Measurements from ENCODE around the gene ZNF740.
"Not testable (repeated sequence)": the region's sequence is repeated elsewhere in the genome, so short reads cannot be mapped to it uniquely, and the experiment has no call there.

The ZNF740 gene

DNA sequence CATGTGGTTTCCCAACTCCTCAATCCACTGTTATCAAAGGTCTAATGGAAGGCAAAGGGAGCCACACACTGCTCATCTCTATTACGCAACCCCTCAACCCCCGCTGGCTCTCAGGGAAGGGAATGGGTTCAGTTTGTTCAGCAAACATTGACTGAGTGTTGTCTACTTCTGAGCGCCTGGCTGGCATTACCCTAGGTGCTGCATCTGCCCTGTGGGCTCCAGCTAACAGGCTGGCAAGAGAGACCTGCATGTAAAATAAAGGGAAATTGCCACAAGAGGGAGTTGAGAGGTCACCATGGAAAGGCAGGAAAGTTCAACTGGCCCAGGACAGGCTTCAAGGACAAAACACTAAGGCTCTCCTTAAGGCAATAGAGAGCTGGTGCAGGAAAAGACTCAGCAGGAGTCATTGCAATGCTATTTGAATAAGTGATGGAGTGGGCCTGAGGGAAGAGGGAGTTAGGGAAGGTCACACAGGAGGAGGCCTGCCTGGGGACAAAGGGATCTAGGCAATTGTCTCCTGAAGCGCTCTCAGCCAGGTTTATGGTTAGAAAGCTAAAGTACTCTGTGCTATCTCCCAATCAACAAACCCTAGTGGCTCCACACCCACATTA, 5.5 kb upstream of the ZNF740 start:
- DNase-seq: peak; percentile 32

DNA sequence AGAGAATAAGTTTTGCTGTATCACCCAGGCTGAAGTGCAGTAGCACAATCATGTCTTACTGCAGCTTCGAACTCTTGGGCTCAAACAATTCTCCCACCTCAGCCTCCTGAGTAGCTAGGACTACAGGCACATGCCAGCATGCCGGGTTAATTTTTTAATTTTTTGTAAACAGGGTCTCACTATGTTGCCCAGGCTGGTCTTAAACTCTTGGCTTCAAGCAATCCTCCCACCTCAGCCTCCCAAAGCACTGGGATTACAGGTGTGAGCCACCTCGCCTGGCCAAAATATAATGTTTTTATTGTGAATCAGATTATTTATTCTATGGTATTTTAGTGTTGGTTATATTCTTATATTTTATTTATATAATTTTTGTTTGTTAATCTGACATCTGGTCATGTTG, 3.8 kb upstream of the ZNF740 start:
- no peak for DNase-seq

DNA sequence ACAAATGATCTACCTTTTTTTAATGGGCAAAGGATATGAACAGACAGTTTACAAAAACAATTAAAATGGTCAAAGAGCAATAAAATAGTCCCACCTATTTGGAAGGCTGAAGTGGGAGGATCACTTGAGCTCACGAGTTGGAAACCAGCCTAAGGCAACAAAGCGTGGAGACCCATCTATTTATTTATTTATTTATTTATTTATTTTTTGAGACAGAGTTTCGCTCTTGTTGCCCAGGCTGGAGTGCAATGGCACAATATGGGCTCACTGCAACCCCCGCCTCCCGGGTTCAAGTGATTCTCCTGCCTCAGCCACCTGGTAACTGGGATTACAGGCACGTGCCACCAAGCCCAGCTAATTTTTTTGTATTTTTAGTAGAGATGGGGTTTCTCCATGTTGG, 3.1 kb upstream of the ZNF740 start:
- DNase-seq: not testable (repeated sequence)

DNA sequence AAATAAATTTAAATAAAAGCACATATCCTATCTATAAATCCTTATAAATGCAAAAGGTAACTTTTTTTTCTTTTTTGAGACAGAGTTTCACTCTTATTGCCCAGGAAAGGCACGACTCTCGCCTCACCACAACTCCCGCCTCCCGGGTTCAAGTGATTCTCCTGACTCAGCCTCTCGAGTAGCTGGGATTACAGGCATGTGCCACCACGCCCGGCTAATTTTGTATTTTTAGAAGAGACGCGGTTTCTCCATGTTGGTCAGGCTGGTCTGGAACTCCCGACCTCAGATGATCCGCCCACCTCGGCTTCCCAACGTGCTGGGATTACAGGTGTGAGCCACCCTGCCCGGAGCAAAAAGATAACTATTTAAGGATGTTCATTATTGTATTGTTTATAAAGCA, 1.7 kb upstream of the ZNF740 start:
- not testable (repeated sequence) for DNase-seq

DNA sequence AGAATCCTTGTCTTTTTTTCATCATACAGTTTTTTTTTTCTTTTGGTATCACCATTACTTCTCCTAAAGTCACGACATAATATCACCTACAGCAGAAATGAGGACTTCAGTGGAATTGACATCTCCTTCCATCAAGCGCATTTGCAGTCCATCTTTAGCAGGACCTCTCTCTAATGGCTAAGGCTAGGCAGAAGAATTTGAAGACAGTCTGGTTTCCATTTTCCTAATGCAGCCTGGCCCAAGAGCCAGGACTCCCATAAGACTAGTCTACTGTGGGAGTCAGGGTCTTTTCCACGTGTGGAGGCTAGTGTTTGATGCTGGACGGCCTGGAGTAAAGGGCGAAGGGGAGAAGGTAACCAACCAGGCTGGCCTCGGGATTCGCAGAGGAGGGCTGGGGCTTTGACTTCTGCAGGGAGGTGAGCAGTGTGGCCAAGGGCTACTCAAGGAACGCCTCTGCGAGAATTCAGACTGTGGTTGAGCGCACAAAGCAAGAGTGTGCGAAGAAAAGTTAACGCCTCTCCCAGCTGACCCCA, 769 bp upstream of the ZNF740 start:
- DNase-seq: no peak

DNA sequence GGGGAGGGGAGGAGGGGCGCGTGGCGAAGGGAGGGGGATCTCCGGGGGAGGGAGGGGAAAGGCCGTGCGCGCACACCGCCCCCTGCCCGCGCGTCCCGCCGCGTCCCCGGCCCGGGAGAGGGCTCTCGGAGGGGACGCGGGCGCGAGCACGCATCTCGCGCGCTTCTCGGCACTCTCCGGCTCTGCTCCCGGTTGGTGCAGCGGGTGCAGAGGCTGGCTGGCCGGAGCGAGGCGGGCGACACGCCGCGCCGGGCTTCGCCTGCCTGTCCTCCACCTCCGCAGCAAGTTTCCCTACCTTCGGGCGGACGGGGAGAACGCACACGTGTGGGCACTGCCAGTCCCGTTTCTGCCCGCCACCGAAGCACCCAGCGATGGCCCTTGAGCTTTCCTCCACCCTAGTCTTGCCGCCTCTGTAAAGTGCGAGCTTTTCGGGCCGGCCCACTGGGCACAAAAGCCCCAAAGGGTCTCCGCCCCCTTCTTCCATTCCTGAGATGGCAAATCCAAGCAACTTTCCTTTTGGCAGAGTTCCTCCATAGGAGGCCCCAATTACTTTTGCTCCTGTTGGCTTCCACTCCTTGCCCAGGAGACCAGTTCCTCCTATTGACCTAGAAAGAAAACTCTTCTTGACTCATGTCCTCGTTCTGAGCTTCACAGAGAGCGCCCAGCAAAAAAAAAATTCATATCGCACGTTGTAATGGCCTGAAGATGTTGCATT, 566 bp downstream of the ZNF740 start:
- no peak for DNase-seq

DNA sequence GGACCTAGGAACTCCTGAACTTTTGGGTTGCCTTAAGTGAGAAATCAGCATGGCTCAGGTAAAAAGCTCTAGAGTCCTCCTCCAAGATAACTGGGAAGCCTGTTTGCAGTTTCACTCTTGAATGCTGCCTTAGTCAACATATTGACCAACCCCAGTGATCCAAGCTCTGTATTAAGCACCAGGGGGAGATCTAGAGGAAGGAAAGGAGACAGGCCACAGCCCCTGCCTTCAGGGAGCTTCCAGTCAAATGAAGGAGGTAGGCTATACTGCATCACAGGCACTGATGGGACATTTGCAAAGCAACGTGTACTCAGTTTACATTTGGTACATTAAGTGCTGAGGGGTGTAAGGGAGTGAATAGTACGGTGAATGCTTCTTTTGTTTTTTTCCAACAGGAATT, 1.4 kb downstream of the ZNF740 start:
- DNase-seq: no peak

DNA sequence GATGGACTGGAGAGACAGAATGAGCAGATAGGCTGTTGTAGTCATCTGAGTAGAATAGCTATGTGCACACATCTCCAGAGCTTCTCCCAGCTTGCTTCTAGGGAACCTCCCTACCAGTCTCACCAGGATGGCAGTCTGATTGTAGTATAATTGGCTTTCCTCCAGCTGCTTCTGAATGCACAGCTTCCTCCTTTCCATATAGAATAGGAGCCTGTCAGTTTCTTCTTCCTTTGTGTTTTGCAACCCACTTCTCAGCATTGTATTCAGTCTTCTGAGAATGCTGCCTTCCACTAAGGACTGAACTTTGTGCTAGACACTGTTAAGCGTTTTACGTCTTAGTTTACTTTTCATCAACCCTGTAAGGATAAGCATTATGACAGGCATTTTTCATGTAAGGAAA, 2.4 kb downstream of the ZNF740 start:
- no peak for DNase-seq

DNA sequence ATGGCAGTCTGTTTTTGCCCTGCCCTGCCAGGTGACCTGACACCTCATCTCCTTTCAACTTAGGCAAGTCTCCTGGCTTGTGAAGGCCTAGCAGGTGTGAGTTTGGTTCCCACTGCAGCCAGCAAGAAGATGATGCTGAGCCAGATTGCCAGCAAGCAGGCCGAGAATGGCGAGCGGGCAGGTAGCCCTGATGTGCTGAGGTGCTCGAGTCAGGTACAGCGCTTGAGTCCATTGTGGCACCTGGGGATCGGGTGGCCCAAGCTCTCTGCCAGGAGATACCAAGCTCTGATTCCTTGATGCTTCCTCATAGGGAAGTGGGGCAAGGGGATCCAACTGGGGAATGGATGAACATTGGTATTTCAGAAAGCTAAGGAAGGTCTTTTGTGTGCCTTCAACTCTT, 4.3 kb downstream of the ZNF740 start:
- no peak for DNase-seq

DNA sequence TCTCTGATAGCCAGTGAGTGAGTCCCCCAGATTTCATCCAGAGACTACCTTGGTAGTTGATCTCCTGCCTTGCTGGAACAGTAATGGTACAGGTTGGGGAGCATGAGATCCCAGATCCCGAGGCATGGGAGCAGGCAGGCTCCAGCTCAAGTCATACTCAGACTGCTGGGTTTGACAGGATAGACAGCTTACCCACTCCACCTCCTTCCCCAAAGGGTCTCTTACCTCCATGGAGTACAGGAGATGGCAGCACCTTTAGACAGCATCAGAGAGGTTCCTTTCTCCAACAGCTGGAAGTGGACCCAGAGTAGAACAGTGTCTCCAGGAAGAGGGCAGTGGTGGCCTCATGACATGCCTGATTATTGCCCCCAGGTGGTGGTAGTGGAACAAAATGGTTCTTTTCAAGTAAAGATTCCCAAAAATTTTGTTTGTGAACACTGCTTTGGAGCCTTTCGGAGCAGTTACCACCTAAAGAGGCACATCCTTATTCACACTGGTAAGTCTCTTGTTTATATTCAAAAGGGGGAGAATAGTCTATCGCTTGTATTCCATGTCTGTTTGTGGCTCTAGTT, 5.1 kb downstream of the ZNF740 start:
- DNase-seq: no peak

DNA sequence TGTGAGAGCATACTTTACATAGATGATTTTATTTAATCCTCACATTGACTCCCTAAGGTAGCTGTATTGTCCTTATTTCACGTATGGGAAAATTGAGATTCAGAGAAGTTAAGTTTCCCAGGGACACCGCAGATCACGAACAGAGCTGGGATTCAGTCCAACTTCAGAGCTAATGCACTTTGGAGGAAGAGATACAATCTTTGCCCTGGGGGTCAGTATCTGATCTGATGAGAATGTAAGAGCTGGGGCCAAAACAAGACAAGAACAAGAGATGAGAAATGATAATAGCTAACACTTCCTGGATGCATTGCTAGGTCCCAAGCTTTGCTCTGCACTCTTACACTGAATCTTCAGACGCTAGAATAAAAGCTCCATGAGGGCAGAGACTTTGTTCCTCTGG, 6.2 kb downstream of the ZNF740 start:
- DNase-seq: no peak

DNA sequence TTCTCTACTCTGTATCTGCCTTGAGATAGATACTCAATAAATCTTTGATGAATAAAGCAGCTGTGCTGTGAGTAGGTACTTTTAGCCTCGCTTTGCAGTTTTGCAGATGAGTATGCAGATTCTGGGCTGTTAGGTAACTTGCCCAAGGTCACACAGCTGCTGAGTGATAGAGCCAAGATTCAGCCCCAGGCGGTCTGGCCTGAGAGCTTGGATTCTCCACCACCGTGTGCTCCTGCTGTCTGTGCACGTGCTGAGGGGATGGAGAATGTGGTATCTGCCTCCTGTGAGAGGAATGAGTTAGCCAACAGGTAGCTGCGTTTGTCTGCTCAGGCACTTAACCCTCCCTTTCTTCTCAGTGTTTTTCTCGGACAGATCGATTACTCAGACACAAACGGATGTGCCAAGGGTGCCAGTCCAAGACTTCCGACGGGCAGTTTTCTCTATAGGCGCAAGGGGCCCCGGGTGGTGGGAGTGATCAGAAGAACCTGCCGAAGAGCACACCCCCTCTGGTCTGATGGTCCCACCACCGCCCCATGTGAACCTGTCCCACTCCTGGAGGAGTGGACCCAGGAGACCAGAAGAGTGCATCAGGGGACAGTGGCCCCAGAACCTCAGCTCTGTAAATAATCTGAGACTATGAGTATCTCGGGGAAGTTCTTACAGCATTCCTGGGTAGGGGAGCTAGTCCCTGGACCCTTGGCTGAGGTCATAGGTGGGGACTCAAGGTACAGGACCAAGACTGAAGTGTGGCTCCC, 6.8 kb downstream of the ZNF740 start:
- no peak for DNase-seq

DNA sequence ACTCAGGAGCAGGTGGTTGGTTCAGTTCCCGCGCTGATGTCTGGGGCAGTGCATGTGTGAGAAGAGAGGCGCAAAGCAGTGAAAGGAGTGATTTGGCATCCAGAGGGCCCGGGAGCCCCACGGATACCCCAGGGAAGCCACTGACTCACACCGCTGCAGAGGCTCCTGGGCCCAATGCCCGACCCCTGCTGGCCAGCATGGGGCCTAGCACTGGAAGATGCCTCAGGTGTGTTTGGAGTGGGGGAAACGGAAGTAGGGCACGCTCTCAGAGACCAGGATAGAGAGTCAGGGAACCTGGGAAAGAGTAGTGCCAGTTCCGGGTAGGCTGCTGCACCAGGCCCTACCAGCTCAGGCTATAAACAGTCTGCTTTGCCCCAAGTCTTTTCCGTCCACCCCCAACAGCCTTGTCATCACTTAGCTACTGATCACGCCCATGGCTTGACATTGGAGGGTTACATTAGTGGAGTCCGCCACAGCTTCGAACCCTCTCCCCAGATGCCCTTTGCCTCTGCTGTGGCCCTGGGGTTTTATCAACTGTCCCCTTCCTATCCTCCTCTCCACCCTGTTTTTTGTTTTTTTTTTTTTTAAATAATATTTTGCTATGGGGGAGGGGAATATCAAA, 9.7 kb downstream of the ZNF740 start:
- DNase-seq: peak; percentile 53

DNA sequence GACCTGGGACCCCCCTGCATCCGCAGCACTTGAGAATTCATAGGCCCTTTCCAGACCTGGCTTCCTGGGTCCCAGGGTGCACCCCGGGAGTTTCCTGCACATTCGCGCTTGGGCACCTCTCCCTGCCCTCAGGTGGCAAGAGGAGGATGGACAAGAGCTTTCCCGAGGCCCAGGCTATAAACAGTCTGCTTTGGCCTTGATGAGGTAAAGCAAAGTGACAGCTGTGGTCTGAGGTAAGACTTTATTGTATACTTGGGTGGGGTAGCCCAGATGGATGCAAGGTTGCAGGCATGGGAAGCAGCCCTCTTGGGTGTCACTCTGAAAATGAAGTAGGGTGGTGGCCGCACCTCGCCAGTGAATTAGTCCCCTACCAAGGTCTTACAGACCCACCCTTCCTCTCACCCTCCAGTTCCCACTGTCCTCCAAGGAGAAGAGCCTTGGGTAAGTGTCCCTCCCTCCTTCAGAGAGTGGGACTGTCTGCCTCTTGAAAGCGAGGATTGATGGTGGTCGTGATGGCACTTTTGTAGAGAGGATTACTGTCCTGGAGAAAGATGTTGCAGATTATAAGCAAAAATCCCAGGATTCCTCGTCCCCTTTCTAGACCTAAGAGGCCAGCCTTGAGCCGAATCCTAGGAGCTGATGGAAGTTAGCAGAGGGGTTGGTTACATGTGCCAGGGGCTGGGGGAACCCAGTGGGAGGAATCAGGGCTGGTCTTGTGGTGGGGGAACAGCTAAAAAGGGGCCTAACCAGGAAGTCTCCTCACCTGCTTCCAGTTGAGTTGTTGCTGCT, 10.8 kb downstream of the ZNF740 start:
- no peak for DNase-seq

DNA sequence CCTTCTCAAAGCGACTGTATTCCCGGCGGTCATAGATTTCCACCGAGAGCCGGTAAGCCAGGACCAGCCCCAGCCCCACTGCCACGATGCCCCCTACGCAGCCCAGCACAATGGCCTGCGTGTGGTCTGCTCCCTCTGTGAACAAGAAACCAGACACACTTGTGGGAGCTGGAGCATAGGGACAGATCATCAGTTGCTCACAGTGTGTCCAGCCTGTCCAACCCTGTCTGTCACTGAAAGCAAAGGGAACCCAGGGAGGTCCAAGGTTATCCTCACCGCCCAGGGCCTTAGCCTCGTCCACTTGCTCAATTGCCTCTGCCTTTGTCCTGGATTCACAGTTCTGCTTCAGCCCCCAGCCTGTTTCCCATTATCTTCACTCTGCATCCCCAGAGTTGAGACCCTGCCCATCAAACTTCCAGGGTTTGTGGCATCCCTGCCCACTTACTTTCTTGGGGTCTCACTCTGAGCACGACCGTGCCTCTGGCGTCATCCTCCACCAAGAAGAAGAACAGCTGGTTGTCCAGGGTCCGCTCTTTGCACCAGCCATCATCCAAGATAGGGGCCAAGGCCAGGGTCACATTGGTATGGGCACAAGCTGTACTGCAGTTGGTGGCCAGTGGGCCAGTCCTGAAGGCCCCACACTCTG, 11.5 kb downstream of the ZNF740 start:
- DNase-seq: no peak

DNA sequence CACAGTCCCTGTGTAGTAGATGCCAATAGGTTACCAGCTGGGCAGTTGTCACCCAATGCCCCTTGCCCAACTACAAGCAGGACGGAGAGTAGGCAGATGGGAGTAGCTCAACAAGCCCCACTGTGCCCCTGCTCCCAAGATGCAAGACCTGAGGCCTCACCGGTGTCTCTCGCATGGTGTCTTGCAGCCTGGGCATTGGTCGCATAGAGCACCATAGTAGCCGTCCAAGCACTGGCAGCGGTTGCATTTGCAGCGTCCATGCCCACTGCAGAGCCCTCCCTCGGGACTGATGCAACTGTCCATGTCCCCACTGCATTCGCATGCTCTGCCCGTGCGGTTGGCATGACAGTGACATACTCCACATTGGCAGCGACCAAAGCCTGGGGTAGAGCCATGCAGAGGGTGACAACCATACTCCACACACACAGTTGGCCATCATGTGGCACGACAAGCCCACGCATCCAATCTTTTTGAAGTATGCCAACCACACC, 12.1 kb downstream of the ZNF740 start:
- no peak for DNase-seq

DNA sequence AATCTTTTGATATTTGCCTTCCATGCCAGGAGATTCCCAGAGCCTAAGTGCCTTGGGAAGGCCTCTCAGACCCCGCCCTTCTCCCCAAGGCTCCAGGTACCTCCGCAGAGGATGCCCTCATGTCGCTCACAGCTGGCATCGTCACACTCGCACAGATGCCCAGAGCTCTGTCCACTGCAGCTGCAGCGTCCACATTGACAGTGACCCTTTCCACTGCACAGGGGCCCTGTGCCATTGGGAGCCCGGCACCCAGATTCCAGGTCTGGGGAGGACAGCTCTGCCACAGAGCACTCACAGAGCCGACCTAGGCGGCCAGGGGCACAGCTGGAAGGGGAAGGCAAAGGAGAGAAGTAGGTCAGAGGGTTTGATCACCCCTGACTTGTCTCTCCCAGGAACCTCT, 12.5 kb downstream of the ZNF740 start:
- DNase-seq: no peak

DNA sequence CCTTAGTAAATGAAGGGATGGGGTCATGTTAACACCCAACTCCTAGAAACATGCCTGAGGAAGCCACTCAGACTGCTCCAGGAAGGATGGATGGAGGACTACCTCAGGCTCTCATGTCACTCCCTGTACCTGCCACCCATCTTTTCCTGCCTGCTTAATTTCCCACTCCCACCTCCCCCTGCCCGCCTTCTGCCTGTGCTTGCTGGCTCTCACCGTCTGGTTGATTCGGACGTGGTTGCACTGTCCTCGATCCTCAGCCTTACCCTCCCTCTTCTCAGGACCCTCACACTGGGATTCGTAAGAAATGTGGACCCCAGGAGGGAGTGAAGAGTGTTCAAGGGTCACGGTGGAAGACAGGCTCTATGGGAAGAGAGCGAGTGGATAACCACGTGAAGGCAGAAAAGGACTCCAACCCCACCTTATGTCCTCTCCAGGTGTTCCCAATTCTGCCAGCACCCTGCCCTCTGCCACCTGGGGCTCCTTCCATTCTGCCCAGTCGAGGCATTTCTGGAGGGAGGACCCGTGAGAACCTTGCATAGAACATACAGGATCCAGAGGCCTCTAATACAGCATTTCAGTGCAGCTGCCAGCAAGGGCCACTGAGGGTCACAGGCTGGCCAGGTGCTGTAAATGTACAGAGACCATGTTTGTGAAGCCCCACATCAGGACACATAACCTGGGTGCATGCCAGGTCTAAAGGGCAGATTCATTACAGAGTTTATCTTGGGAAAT, 13.6 kb downstream of the ZNF740 start:
- no peak for DNase-seq

DNA sequence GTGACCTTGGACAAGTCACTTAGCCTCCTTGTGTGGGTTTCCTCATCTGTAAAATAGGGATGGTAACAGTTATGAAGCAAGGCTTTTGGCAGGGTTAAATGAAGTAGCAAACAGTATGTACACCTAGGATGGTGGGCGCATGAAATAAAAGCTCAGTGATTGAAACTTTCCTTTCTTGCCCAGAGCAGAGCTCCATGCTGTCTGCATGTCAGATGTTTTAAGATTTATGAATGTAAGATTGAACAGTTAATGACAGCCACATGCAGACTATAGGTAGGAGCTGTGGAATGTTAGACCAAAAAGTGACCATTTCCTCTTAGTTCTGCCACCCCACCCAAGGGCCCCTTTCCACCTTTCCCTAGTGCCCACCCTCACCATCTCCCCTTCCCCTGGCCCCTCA, 14.5 kb downstream of the ZNF740 start:
- DNase-seq: no peak

DNA sequence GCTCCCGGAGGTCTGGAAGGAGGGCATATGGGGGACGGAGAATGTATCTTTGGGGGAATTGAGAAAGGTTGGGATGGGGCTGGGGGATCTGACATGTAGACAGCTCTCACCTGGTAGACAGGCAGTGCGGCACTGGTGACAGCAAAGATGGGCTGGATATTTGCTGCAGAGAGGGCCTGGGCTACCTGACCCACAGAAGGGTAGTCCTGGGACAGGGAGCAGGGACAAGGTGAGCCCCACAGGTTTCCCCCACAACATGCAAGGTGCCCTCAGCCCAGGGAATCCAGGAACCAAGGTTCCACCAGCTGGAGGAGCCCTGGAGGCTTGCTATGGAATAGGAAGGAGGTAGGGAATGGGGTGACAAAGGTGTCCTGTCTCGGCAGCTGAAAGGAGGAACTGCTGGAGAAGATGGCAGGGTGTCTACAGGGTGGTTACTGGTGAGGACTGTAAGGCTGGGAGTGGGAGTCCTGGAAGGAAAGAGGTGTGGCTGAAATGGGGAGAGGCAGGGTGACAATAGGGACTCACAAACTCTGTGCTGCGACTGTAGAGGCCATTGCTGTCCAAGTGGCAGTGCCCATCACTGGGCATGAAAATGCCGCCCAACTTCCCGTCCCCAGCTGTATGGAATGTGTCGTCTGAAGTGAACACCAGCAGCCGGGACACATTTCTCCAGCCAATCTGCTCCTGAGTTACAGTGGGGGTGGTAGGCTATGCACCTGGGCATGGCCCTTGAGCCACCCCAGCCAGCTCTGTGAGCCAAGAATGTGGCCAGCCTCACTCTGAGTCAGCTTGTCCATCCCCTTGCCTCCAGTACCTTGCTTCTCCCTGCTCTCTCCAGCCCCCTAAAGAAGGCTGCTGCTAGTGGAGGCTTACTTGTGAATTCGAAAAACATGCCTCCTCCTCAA, 15.2 kb downstream of the ZNF740 start:
- no peak for DNase-seq
